ES-I3 (cell line): ENCODE data around the gene RPS3.
"Not testable (repeated sequence)": the region's sequence is repeated elsewhere in the genome, so short reads cannot be mapped to it uniquely, and the experiment has no call there.

Experiments
- H3K36me3 ChIP-seq: 2 replicates; pipeline ENCODE4 v1.6.1; 2013; ENCODE audit warnings: mild to moderate bottlenecking, low read length, control low read depth, moderate library complexity; ENCODE audit not compliant: insufficient read depth
- H3K4me1 ChIP-seq: 2 replicates; pipeline ENCODE4 v1.6.1; 2013; ENCODE audit warnings: mild to moderate bottlenecking, control low read depth, low read length; ENCODE audit not compliant: insufficient read depth
- H3K9ac ChIP-seq: 2 replicates; pipeline ENCODE4 v1.6.1; 2013; ENCODE audit warnings: low read depth, mild to moderate bottlenecking, low read length, moderate library complexity
- H3K9me3 ChIP-seq: 2 replicates; pipeline ENCODE4 v1.6.1; 2013; ENCODE audit warnings: mild to moderate bottlenecking, low read length, moderate library complexity; ENCODE audit not compliant: control insufficient read depth, insufficient read depth

The RPS3 gene

DNA sequence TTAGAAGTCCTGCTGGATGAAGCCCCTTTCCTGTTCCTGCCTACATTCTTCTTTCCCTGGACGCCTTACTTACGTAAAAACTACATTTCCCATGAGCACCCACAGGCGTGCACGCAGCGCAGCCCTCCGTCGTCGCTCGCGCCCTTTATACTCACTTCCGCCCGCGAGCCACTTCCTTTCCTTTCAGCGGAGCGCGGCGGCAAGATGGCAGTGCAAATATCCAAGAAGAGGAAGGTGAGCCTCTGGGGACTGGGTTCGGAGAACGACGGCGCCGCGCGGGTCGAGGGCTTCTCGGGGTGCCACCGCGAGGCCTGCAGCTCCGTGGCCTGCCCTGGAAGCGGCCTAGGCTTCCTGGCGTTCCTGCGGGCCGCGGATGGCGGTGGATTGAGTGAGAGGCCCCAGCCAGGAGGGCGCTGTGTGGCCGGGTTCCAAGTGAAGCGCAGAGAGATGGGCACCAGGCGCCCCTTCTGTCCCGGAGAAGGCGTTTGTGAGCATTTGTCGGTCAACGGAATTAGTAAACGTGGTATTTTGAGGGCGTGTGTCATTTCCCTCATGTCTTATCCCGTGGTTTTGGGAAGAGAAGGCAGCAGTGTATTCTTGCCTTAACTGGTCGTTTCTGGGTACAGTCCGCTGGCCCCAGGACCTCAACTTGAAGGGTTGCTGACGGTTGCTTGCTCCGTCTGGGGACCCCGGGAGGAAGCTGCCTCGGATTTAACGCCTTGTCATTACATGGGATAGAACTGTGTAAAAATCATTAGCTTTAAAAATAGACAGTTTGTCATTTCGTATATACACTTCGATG, at the start of gene RPS3:
TSS of gene RPS3 (plus strand) at position 175 of the 802 bp plus-strand sequence. CDS start at position 205, 30 bp downstream.
- H3K9me3 ChIP-seq, result no peaks in the 10 kb centered on the region
- peak within 1 kb of the TSS; percentile 100 for H3K9ac ChIP-seq
- peaks cover 44% of the 10 kb centered on the region for H3K36me3 ChIP-seq
- peaks cover 8% of the 10 kb centered on the region; the same call in 1 of the 2 replicates for H3K4me1 ChIP-seq

DNA sequence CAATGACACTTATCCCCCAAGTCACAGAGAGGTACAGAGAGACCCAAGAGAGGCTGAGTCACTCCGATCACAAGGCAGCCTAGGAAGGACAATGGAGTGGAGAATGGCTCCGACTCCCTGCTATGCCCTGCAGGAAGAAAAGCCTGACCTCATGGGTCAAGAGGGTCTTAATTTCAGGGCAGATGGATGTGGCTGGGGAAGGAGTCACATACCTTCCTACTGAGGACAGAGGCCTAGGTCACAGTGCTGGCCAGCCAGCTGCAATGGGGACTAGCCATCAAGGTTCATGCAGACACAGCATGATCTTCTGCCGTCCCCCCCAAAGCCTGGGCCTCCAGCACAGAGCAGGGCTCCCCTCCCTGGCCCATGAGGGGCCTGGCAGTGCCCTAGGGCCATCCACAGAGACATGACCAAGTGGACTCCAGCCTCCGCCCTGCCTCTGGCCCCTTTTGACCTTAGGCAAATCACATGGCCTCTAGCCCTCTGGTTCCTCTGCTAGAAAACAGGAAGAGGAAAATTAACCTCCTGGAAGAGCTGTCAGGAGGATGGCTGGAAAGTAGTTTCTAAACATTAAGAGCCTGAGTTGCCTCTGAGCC, 49.7 kb upstream of the RPS3 start:
- peaks cover 57% of the 10 kb centered on the region for H3K4me1 ChIP-seq
- peaks cover 14% of the 10 kb centered on the region for H3K36me3 ChIP-seq

DNA sequence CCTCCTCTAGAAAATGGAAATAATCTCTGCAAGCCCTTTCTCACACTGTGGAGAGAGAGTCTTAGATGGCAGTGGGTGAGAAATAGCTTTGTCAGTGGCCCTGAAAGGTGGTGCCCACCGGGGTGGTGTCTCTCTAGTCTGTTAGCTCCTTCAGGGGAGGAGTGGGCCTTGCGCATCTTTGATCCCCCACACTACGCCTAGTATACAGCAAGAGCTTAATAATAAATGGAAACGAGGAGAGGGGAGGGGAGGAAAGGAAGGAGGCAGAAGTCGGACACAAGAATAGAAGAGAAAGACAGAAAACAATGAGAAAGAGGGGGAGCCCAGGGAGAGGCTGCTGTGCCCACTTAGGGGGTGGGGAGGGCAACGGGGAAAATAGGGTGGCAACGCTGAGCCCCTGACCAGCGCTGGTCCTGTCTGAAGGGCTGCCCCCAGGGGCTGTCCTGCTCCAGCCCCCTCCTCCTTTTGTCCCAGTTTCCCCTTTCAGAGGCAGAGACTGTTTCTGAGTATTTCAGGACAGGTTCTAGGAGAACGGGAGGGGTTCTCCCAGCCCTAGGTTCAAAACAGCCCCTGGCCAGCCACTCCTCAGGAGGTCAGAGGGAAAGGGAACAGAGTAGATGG, 49.1 kb upstream of the RPS3 start:
- H3K36me3 ChIP-seq, result peaks cover 14% of the 10 kb centered on the region
- peak overlapping the region; percentile 83 for H3K9ac ChIP-seq
- H3K4me1 ChIP-seq, result peaks cover 52% of the 10 kb centered on the region
- no peaks in the 10 kb centered on the region for H3K9me3 ChIP-seq

More for the DNA sequence above, 49.7 kb upstream of the RPS3 start:
- Histone ChIP-seq H3K9ac (peak overlapping the region; percentile 83), H3K9me3 (no peaks in the 10 kb centered on the region)

DNA sequence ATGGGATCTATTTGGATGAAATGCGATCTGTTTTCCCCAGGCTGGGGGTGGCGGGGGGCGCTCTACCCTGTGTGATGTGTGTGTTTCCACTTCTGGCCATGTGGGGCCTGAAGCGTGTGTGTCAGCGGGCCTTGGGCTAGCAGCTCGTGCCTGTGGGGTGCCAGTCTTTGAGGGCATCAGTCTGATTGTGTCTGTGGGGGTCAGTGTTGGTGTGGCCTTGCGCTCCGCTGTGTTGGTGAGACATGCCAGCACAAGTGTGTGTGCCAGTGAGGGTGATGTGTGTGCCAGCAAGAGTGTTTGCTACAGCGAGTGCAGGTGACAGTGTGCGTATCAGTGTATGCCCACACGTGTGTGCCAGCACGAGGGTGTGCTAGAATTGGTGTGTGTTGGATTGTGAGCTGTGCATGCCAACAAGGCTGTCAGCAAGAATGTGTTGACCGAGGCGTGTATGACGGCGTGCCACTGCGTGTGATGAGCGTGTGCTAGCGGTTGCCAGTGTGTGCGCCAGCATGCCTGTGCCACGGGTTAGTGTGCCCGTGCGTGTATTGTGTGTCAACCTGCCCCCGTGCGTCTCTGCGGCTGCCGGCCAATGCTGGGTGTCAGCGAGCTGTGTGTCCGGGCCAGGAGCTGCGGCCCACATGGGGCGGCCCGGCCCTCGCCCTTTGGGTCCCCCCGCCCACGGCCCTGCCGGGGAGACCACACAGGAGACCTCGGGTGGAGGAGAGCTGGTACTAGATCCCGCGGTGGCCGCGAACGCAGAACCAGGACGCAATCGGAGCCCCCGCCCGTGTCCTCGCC, 48.4 kb upstream of the RPS3 start:
- Histone ChIP-seq H3K9ac (peak overlapping the region; percentile 83), H3K4me1 (peaks cover 45% of the 10 kb centered on the region), H3K9me3 (no peaks in the 10 kb centered on the region), H3K36me3 (peaks cover 14% of the 10 kb centered on the region)

DNA sequence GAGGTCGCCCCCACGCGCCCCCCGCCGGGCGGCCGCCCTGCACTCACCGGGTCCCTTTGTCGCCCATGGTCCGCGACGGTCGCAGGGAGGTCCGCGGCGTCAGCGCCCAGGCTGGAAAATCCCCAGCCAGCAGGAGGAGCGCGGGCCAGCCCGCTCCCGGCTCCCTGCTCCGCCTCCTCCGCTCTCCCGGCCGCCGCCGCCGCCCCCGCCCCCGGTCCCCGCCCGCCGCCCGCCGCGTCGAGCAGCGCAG, 47.9 kb upstream of the RPS3 start, which contains the start of gene ARRB1:
TSS of gene ARRB1 (minus strand) at position 121 of the 250 bp plus-strand sequence. CDS start at position 67, 54 bp downstream.
- no peaks in the 10 kb centered on the region for H3K9me3 ChIP-seq
- H3K4me1 ChIP-seq, result peaks cover 41% of the 10 kb centered on the region
- H3K36me3 ChIP-seq, result peaks cover 14% of the 10 kb centered on the region
- peak within 1 kb of the TSS; percentile 83 for H3K9ac ChIP-seq

DNA sequence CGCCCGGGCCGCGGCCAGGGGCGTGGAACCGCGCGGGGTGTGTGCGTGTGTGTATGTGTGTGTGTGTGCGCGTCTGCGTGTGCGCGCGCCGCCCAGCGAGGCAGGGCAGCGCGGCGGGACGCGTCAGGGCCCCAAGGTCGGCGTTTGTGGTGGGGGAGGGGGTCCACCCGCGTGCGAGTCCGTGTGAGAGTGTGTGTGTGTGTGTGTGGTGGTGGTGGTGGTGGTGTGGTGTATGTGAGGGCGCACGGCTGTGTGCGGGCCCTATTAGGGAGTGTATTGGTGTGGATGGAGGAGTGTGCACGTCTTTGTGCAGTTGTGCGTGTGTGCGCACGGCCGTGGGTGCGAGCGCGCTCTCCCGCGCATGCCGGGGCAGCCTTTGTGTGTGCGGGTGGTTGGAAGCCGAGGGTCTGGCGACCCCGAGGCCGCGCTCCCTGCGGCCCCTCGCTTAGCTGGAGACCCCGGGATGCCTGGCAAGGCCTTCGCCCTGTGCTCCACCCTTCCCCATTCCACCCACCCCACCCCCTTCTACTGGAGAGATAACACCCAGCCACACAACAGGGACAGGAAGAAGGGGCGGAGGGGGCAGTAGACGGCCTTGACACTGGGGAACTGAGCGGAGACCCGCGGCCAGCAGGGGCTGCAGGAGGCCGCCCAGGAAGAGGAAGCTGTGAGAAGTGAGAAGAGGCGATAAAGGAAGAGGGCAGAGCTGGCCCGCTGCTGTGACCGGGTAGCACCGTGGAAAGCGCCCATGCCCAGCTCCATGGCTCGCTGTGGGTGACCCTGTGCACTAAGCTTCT, 47.3 kb upstream of the RPS3 start:
- Histone ChIP-seq H3K9me3 (no peaks in the 10 kb centered on the region), H3K36me3 (peaks cover 14% of the 10 kb centered on the region), H3K9ac (peak overlapping the region; percentile 83), H3K4me1 (peaks cover 36% of the 10 kb centered on the region)

DNA sequence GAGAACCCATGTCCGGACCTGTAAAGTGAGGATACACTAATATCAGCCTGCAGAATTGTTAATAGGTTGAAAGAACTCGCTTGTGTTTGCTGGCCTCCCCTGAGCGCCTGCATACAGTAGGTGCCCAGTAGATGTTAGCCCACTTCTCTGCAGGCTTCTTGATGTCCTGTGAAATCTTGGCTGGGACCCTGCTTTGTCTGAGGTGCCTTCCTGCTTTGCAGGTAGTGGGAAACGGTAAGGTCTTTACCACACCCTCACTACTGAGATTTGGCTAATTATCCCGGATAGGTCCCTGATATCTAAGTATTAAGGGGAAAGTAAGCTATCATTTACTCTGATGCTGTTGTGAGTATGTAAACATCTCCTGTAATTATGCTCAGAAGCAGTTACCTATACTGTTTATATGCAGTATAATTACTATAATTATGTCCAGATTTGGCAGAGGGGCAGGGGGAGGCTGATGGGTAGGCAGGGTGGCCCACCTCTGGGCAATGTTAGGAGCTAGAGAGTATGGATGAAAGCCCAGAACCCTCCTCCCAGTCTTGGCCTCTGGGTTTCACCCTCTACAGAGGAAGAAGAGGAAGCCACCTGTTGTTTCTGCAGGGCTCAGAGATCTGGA, 46.6 kb upstream of the RPS3 start:
- peaks cover 29% of the 10 kb centered on the region for H3K4me1 ChIP-seq
- H3K9me3 ChIP-seq, result no peaks in the 10 kb centered on the region
- H3K36me3 ChIP-seq, result peaks cover 14% of the 10 kb centered on the region
- H3K9ac ChIP-seq, result peak overlapping the region; percentile 83

DNA sequence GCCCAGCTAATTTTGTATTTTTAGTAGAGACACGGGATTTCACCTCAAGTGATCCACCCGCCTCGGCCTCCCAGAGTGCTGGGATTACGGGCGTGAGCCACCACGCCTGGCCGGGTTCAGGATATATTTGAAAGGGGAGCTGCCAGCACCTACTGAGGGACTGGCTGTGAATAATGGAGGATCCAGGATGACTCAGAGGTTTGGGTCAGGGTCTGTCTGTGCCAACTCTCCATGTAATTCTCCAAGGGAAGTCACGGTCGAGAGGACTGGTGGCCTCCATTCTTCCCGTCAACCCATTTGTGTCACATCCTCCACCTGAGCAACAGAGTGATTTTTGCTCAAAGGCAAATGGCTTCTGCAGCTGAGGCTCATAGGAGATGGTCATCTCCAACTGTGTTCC, 44.3 kb upstream of the RPS3 start:
- no peak overlapping the region for H3K9ac ChIP-seq
- peaks cover 6% of the 10 kb centered on the region; the same call in 1 of the 2 replicates for H3K4me1 ChIP-seq
- H3K36me3 ChIP-seq, result no peaks in the 10 kb centered on the region
- H3K9me3 ChIP-seq, result no peaks in the 10 kb centered on the region

DNA sequence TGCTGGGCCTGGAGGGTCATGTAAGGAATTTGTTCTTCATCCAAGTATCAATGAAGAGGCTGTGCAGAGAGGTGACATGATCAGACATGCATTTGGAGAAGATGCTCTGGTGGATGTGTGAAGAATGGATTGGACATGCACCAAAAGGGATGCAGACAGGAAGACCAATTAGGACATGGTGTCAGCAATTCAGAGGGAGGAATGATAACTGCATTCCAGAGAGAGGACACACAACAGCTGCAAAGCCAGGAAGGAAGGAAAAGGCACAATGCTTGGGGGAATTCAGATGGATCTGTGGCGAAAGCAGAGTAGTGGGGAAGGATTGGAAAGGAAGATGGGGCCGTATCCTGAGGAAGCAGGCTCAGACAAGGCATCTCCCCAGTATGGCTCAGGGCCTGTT, 42.7 kb upstream of the RPS3 start:
- Histone ChIP-seq H3K4me1 (peaks cover 6% of the 10 kb centered on the region; the same call in 1 of the 2 replicates), H3K9ac (no peak overlapping the region), H3K36me3 (no peaks in the 10 kb centered on the region), H3K9me3 (no peaks in the 10 kb centered on the region)

DNA sequence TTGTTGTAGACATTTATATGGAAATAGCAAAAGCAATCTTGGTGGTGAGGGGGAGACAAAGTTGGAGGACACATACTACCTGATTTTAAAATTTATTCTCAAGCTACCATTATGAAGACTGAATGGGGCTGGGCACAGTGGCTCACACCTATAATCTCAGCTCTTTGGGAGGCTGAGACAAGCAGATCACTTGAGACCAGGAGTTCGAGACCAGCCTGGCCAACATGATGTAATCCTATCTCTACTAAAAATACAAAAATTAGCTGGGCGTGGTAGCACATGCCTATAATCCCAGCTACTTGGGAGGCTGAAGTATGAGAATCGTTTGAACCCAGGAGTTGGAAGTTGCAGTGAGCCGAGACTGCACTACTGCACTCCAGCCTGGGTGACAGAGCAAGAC, 37.0 kb upstream of the RPS3 start:
- H3K9ac ChIP-seq, H3K4me1 ChIP-seq, H3K36me3 ChIP-seq, H3K9me3 ChIP-seq: not testable (repeated sequence)

DNA sequence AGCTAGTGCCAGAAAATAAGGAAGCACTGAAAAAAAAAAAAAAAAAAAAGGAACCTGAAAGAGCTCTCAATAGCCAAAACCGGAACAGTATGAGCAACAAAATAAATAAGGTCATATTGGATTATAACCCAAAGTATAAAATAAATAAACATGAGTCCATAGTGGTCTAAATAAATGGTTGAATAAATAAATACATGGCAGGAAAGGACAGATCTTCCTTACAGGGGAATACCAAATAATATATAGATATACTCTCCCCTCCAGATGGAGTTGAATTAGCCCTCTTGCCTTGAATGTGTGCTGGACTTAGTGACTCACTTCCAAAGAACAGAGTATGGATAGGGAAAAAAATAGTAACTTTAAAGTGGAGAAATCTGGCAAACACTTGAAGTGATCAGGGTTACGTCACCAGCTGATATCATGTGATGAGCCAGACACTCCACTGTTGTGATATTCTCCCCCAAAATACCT, 33.6 kb upstream of the RPS3 start:
- no peak overlapping the region for H3K9ac ChIP-seq
- H3K4me1 ChIP-seq, result peaks cover 5% of the 10 kb centered on the region; the same call in 1 of the 2 replicates
- no peaks in the 10 kb centered on the region for H3K36me3 ChIP-seq
- peaks cover 7% of the 10 kb centered on the region; the same call in 1 of the 2 replicates for H3K9me3 ChIP-seq

DNA sequence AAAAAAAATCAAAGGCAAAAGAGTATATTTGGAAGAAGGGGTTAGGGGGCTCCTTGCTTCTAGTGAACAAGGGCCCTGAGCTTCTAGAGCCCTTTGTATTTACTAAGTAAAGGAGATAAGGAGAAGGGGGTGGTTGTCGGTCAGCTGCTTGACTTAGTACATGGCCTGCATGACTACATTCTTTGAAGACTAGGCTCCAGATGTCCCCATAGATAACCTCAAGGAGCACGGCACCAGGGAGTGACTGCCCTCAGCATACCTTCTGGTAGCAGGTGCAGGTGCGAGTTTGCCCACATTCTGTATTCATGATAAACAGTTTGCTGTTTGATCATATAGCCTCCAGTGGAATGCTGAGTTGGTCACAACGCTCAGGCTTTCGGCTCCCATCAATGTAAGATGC, 32.5 kb upstream of the RPS3 start:
- H3K36me3 ChIP-seq, H3K9me3 ChIP-seq, H3K9ac ChIP-seq, H3K4me1 ChIP-seq: not testable (repeated sequence)

DNA sequence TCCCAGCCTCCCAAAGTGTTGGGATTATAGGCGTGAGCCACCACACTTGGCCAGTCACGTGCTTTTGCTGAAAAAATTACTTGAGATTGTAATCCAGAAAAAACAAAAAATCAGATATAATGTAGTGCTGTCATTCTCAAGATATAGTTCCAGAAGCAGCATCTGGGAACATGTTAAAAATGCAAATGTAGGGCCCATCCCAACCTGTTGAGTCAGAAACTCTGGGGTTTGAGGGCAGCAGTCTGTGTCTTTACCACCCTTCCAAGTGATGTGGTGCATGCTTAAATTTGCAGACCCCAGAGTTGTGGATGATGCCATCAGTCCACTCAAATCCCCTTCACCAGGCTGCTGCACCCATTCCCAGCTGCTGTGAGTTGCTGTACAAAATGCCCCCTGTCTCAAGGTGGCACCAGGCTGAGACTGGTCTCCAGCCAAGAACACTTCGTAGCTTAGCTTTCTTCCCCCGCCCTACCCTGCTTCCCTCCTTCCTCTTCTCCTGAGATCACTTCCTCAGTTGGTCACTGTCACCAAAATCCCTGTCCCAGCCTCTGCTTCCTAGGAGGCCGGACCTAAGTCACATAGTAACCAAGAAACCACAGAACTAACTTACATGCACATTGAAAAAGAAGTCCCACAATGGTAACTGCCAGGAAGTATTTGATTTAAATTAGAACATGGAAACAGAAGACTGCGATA, 29.6 kb upstream of the RPS3 start:
- Histone ChIP-seq H3K9me3 (peaks cover 7% of the 10 kb centered on the region; the same call in 1 of the 2 replicates), H3K4me1 (peaks cover 5% of the 10 kb centered on the region; the same call in 1 of the 2 replicates), H3K9ac (no peak overlapping the region), H3K36me3 (no peaks in the 10 kb centered on the region)
